ENCODE measurements around the gene KIAA1328. TPM values are rescaled to one million over a fixed set of nuclear protein-coding genes. Genes with fewer than 3 reads are reported as not detected.

Gene KIAA1328
- total RNA-seq, 4 donors from 2014 or later: 3.4 to 8.3 (median 6.6) TPM

GRCh38 chr18:36899289-36899688 is 70.4 kb downstream of the KIAA1328 start:
- no peaks in the 10 kb centered on the region for H3K4me1 ChIP-seq
- intact Hi-C loops (cut with DNase I; ENCODE audit: low total_unique reads): no loop called here
- no peak for TF ChIP-seq CTCF (IDR thresholded peaks at IDR 0.05 in 4 of 5, conservative IDR thresholded peaks at IDR 0.05 in 1 of 5)
- no peak for TF ChIP-seq POLR2A (IDR thresholded peaks at IDR 0.05)
- DNase-seq (no peak), ATAC-seq (no peak)
- no peaks in the 10 kb centered on the region for H3K9me3 ChIP-seq
- peaks cover 0 to 6% of the 10 kb centered on the region in 2 donors for H3K36me3 ChIP-seq
- no peaks in the 10 kb centered on the region for H3K27me3 ChIP-seq
- H3K4me3 ChIP-seq: peak overlapping the region in 1 of 4 donors; percentile 3
- H3K27ac ChIP-seq: no peak overlapping the region
- in situ Hi-C loops (cut with MboI; ENCODE audit: low sequenced_read_pairs in 4 of 4): no loop called here

- intact Hi-C loops (cut with DNase I; ENCODE audit: low total_unique reads): no loop called here
- ATAC-seq: no peak
- Histone ChIP-seq H3K9me3 (no peaks in the 10 kb centered on the region), H3K4me1 (no peaks in the 10 kb centered on the region), H3K27me3 (no peaks in the 10 kb centered on the region), H3K27ac (no peak overlapping the region), H3K4me3 (no peak overlapping the region), H3K36me3 (peaks cover 0 to 6% of the 10 kb centered on the region in 2 donors)
- in situ Hi-C loops (cut with MboI; ENCODE audit: low sequenced_read_pairs in 4 of 4): no loop called here
- DNase-seq: no peak
- TF ChIP-seq CTCF (IDR thresholded peaks at IDR 0.05 in 4 of 5, conservative IDR thresholded peaks at IDR 0.05 in 1 of 5): no peak
- TF ChIP-seq POLR2A (IDR thresholded peaks at IDR 0.05): no peak
Measured at GRCh38 chr18:36900466-36900865, 71.5 kb downstream of the KIAA1328 start.

- Histone ChIP-seq H3K4me3 (no peak overlapping the region), H3K36me3 (peaks cover 0 to 6% of the 10 kb centered on the region in 2 donors), H3K4me1 (no peaks in the 10 kb centered on the region), H3K27me3 (no peaks in the 10 kb centered on the region), H3K27ac (no peak overlapping the region), H3K9me3 (no peaks in the 10 kb centered on the region)
- in situ Hi-C loops (cut with MboI; ENCODE audit: low sequenced_read_pairs in 4 of 4): no loop called here
- TF ChIP-seq CTCF (IDR thresholded peaks at IDR 0.05 in 4 of 5, conservative IDR thresholded peaks at IDR 0.05 in 1 of 5): no peak
- no peak for TF ChIP-seq POLR2A (IDR thresholded peaks at IDR 0.05)
- no peak for ATAC-seq
- no peak for DNase-seq
- intact Hi-C loops (cut with DNase I; ENCODE audit: low total_unique reads): no loop called here
Measured at GRCh38 chr18:36901277-36901701, 72.4 kb downstream of the KIAA1328 start.

- in situ Hi-C loops (cut with MboI; ENCODE audit: low sequenced_read_pairs in 4 of 4): no loop called here
- no peak for TF ChIP-seq POLR2A (IDR thresholded peaks at IDR 0.05)
- no peak for TF ChIP-seq CTCF (IDR thresholded peaks at IDR 0.05 in 4 of 5, conservative IDR thresholded peaks at IDR 0.05 in 1 of 5)
- Histone ChIP-seq H3K4me1 (no peaks in the 10 kb centered on the region), H3K27ac (no peak overlapping the region), H3K36me3 (peaks cover 0 to 6% of the 10 kb centered on the region in 2 donors), H3K27me3 (no peaks in the 10 kb centered on the region), H3K9me3 (no peaks in the 10 kb centered on the region), H3K4me3 (no peak overlapping the region)
- DNase-seq (no peak), ATAC-seq (no peak)
- intact Hi-C loops (cut with DNase I; ENCODE audit: low total_unique reads): no loop called here
Measured at GRCh38 chr18:36903215-36903928, 74.4 kb downstream of the KIAA1328 start.
